ENCODE results near the gene HEXD.
A peak's percentile ranks its signal among the peaks of the same experiment; 100 is the strongest.
"Not testable (repeated sequence)": the region's sequence is repeated elsewhere in the genome, so short reads cannot be mapped to it uniquely, and the experiment has no call there.

HEXD gene

GRCh38 chr17:82396601-82397435 is 21.3 kb upstream of the HEXD start:
- no peak for DNase-seq (ENCODE audit: low read depth in 2 of 2, low spot score in 1 of 2)

GRCh38 chr17:82397449-82398335 is 20.5 kb upstream of the HEXD start:
- DNase-seq (ENCODE audit: low read depth in 2 of 2, low spot score in 1 of 2): no peak

DNA sequence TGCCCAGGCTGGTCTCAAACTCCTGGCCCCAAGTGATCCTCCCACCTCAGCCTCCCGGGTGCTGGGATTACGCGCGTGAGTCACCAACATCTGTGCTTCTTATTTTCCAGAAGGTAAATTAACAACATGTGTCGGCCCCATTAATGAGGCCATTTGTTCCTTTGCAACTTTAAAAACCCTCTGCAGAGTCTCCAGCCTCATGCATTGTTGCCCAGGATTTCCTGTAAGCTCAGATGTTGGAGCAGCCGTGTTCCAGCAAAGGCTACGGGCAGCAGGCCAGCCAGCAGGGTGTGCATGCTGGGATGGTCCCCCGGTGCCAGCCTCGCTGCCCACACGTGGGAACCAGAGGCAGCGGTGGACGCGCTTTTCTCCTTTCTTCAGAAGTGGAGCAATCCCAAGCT is 19.1 kb upstream of the HEXD start:
- no peak for DNase-seq (ENCODE audit: low read depth in 2 of 2, low spot score in 1 of 2)

GRCh38 chr17:82399601-82400101 is 18.5 kb upstream of the HEXD start:
- DNase-seq (ENCODE audit: low read depth in 2 of 2, low spot score in 1 of 2): no peak

DNA sequence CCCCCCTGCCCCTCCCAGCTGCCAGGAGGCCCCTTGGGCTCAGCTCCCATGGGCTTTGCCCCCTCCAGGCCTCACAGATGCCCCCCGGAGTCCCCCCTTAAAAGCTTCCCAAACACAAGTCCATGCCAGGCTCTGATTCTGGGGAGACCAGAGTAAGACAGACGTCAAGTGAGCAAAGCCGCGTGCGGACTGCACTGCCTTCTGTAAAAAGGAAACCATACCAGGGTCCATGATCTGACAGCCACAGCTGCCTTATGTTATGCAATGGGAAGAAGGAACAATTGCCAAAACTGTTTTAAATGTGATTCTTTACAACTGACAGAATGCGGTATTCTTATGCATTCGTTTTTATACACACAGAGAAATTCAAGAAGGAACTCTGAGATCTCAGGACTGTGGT is 17.9 kb upstream of the HEXD start:
- no peak for DNase-seq (ENCODE audit: low read depth in 2 of 2, low spot score in 1 of 2)

- DNase-seq (ENCODE audit: low read depth in 2 of 2, low spot score in 1 of 2): peak in 1 of 2 donors; percentile 26
Observed at GRCh38 chr17:82400830-82401229, 17.3 kb upstream of the HEXD start.

- no peak for DNase-seq (ENCODE audit: low read depth in 2 of 2, low spot score in 1 of 2)
Observed at GRCh38 chr17:82402865-82403264, 15.3 kb upstream of the HEXD start.

DNA sequence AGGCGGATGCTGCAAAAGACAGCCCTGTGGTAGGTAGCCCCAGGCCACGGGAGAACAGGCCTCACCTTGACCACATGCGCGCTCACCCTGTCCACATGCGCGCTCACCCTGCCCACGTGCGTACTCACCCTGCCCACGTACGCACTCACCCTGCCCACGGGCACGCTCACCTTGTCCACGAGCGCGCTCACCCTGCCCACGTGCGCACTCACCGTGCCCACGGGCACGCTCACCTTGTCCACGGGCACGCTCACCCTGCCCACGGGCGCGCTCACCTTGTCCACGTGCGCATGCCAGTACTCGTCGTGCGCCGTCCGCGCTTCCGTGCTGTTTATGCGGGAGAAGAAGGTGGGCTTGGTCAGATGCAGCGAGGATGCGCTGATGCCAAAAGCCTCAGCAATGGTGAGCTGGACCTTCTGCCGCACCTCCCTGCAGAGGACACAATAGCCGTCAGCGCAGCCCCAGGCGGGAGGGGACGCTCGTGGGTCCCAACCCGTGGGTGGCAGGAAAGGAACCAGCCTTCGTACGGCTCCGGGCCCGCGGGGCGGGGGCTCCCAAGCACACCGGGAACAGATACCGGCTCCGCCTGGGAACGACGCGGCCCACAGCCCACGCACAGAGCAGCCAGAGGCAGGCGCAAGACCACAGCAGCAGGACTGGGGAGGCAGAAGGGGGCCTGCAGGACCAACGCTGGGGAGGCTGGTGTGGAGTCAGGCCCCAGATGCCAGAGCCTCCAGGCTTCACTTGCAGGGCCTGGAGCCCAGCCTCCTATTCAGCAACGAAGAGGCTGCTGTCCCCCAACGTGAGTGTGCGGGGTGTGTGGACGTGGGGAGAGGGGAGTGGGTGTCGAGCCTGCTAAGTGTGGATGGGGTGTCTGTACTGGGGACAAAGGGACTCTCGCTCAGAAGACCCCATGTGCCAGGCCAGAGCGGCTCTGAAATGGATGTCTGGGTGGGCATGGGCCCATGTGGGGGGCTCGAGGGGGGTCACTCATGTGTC is 14.2 kb upstream of the HEXD start:
- no peak for DNase-seq (ENCODE audit: low read depth in 2 of 2, low spot score in 1 of 2)

DNA sequence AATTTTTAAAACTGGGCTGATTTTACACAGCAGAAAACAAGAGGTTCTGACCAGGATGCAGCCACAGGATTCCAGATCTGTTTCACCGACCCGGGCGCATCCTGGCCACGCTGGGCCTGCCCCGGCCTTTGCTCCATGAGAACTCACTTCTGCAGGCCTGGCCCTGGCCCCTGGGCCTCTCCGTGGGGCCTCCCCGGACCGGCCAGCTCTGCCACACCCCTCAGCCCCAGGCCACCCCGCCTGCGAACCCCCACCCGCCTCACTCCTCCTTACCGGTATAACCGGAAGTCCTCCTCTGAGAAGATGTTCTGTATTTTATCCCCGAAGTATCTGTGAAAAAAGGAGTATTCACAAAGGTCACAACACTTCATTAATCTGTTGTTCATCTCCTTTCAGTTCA is 13.1 kb upstream of the HEXD start:
- no peak for DNase-seq (ENCODE audit: low read depth in 2 of 2, low spot score in 1 of 2)

DNA sequence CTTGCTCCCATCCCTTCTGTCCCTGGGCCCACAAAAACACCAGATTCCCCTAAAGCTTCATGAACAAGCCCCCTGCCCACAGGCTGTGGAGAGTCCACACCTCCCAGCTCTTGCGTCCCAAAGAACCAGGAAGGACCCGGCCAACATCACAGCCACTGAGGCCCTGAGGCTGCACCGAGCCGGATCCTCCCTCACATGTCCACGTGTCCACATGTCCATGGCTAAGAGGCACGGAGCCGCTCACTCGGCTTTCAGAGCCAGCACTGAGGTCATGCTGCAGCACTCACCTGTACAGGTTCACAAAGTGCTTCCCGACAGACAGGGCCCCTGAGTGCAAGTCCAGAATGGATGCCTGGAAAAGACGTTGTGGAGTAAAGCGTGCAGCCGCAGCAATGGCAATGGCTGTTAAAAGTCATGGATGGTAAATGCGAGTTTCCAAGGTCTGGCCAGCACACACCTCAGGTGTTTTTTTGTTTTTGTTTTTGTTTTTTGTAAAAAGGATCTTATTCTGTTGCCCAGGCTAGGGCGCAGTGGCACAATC is 11.9 kb upstream of the HEXD start:
- no peak for DNase-seq (ENCODE audit: low read depth in 2 of 2, low spot score in 1 of 2)

- no peak for DNase-seq (ENCODE audit: low read depth in 2 of 2, low spot score in 1 of 2)
Observed at GRCh38 chr17:82407255-82407654, 10.9 kb upstream of the HEXD start.

GRCh38 chr17:82408288-82408937 is 9.7 kb upstream of the HEXD start:
- no peak for DNase-seq (ENCODE audit: low read depth in 2 of 2, low spot score in 1 of 2)

- no peak for DNase-seq (ENCODE audit: low read depth in 2 of 2, low spot score in 1 of 2)
Observed at GRCh38 chr17:82408938-82409318, 9.2 kb upstream of the HEXD start.

DNA sequence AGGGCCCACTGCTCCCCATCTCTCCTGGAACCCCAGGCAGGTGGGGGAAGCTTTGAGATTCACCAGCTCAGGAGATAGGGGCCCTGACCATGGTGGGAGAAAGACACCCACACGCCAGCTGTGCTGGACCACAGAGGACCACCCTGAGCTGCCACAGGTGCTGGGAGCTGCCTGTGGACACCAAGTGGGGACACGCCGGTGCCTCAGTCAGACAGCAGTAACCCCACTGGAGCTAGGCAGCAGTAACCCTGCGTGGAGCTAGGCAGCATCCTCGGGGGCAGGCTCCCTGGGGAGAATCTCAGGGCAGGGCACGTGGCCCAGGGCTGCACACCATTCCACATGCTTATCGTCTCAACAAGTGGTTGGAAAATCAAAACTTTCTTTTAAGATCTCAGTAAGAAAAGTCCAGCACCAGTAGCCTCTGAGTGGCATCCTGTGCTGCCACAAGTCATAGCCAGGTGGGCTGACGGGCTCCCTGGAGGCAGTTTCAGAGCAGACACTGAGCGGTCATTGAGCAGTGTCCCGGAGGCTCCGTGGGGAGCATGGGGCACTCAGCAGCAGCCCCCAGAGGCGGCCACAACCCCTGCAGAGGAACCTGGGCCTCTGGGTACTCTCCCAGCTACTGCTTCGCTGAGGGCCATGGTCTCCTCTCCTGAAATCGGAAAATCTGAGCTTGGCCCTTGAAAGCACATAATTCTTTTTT is 8.0 kb upstream of the HEXD start:
- DNase-seq (ENCODE audit: low read depth in 2 of 2, low spot score in 1 of 2): no peak

GRCh38 chr17:82411396-82412053 is 6.6 kb upstream of the HEXD start:
- no peak for DNase-seq (ENCODE audit: low read depth in 2 of 2, low spot score in 1 of 2)

GRCh38 chr17:82412081-82412480 is 6.1 kb upstream of the HEXD start:
- DNase-seq (ENCODE audit: low read depth in 2 of 2, low spot score in 1 of 2): not testable (repeated sequence)

DNA sequence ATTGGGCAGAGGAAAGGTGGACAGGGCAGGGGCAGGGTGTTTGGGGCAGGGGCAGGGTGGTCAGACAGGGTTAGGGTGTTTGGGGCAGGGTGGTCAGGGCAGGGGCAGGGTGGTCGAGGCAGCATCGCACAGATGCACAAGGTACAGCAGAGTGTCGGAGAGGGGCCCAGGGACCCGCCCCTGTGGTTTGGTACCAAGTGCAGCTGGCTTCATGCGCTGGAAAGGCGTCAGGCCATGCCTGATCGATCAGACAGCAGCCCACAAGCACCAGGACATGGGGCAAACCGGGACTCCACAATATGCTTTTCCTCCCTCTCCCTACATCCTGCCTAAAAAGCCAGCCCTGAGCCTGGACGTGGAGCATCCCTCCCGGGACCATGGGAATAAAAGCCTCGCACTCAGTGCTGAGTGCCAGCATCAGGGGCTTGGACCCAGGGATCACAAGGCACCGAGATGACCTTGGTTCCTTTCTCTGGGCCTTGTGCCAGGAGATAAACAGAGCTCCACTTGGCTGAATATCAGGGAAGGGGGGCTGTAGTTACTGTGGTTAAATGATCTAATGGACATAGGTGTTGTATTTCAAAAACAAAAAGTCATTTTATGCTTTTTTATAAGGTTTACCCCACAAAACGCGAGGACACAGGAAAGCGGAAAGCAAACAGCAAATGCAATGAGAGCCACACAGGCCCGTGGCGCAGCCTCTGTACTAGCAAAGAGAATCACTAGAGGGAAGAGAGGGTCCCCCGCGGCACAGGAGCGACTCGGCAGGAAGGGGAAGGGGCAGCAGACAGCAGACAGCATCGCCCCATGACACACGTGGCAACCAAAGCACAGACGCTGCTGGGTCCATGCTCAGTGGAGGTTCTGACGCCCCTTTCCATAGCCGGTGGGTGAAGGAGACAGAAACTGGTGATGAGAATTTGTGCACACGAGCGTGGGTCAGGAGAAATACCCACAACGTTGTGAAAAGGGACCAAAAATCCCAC is 5.3 kb upstream of the HEXD start:
- DNase-seq (ENCODE audit: low read depth in 2 of 2, low spot score in 1 of 2): no peak

Data from stimulated activated CD8-positive, alpha-beta memory T cell treated with anti-CD3 and anti-CD28 coated beads, Interleukin-4, amount 100 ng/mL, for 4 hours (primary cell).